ENCODE data around the gene RTBDN.

RTBDN gene

GRCh38 chr19:12792051-12792852 is 42.1 kb downstream of the RTBDN start:
- peak; percentile 44 for DNase-seq (ENCODE audit: low spot score)

GRCh38 chr19:12791345-12792050 is 42.9 kb downstream of the RTBDN start, which contains the start of gene JUNB:
JUNB (plus strand) TSS chr19:12791486; CDS start chr19:12791772, 286 bp downstream.
- peak; percentile 96 for DNase-seq (ENCODE audit: low spot score)

DNA sequence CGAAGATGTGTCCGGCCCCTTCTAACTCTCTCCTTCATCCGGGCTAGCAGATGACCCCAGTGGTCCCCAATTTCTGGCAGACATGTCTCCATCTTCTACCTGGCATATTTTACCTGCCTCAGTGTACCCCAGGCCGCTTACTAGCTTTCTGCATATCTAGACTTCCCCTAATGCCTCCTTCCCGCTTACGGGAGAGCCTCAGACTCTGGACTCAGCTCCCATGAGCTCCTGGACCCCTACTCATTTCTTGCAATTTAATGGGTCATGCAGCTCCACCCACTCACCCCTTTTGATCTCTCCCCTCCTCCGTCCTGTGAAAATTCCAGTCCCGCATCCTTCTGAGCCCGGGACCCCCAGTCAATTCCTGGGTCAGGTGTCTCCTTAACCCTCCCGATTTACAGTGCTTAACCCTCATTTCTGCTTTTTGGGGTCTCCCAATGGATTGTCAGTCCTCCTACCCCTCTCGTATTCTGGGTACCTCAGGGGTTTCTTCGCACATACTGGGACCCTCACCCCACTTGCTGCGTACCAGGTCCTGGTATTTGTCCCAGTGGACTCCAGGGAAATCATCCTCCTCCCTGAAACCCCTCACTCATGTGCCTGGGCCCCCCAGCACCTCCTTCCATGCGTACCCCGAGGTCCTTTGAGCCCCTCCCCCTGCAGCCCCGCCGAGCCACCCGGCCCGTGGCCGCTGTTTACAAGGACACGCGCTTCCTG is 43.6 kb downstream of the RTBDN start:
- no peak for DNase-seq (ENCODE audit: low spot score)

DNA sequence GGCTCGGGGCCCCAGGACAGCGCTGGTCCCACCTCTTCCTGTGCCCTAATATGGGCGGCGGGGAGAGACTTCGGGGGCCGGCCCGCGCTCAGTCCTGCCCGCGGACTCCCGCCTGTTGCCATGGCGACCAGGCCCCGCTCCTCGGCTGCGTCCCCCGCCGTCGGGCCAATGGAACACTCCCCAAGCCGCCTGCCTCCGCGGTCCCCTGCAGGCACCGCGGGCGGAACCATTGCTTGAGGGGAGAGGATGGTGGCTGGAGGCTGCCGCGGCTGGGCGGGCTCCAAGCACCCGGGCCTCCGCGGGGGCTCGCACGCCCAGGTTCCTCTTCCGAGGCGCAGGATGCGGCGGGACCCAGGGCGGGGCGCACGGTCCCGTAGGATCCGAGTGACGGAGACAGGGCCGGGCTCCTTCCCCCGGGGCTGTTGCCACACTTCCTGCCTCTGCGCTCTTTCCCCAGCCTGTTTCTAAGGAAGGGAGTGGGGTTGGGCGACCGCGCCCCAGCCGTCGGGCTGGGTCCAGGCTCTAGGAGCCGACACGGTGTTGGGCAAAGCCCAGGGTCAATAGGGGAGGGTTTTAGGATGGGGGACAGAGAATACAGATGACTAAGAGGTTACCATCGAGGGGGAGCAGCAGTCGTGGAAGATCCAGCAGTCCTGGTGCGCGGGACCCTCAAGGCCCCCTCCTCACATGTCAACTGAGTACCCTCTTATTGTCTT is 44.3 kb downstream of the RTBDN start:
- DNase-seq (ENCODE audit: low spot score) = peak; percentile 96

DNA sequence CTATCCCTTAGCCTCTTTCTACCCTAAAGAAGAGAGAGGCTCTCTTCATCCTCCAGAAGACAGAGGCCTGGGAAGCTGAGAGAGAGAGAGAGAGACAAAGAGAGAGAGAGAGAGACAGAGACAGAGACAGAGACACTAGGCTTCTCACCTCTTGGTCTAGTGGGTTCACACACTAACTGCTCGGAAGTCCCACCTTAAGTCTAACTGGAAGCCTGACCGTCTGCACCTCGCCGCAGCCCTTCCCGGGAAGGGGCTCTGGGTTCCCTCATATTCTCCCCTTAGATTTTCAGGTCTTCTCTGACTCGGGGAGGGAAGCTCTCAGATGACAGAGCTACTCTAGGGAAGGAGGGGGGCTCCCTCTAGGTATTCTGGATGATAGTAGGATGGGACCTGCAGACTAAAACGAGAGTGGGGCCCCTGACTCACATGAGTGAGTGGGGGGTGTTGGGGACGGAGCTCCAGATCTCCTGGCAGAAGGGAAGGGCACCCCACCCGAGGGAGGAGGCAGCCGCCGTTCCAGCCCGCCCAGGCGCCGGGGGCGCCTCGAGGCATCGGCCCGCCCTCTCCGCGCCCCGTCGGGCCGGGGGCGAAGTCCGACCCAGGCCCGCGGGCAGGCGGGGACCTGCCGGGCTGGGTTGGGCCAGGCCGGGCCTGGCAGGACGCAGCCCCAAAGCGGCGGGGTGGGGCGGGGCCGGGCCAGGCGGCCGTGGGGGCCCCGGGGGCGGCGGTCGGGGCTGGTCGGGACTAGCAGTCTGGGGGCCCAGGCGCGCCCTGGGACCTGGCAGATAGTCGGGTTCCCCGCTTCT is 45.1 kb downstream of the RTBDN start:
- no peak for DNase-seq (ENCODE audit: low spot score)

GRCh38 chr19:12788682-12789097 is 45.7 kb downstream of the RTBDN start:
- DNase-seq (ENCODE audit: low spot score) = peak; percentile 71

GRCh38 chr19:12788042-12788681 is 46.2 kb downstream of the RTBDN start:
- DNase-seq (ENCODE audit: low spot score) = no peak

DNA sequence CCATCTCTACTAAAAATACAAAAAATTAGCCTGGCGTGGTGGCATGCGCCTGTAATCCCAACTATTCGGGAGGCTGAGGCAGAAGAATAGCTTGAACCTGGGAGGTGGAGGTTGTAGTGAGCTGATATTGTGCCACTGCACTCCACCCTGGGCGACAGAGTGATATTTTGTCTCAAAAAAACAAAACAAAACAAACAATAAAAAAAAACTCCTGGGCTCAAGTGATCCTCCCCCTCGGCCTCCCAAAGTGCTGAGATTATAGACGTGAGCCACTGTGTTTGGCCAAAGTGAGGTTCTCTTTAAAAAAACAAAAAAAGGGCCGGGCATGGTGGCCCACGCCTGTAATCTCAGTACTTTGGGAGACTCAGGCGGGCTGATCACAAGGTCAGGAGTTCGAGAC is 46.9 kb downstream of the RTBDN start:
- no peak for DNase-seq (ENCODE audit: low spot score)

DNA sequence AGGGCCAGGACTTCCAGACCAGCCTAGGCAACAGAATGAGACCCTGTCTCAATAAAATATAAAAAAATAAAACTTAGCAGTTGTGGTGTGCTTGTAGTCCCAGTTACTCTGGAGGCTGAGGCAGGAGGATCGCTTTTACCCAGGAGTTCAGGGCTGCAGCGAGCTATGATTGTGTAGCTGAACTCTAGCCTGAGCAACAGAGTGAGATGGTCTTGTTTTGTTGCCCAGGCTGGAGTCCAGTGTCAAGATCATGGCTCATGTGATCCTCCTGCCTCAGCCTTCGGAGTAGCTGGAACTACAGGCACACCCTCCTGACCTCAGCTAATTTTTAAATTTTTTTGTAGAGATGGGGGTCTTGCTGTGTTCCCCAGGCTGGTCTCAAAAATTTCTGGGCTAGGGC is 47.4 kb downstream of the RTBDN start:
- no peak for DNase-seq (ENCODE audit: low spot score)

DNA sequence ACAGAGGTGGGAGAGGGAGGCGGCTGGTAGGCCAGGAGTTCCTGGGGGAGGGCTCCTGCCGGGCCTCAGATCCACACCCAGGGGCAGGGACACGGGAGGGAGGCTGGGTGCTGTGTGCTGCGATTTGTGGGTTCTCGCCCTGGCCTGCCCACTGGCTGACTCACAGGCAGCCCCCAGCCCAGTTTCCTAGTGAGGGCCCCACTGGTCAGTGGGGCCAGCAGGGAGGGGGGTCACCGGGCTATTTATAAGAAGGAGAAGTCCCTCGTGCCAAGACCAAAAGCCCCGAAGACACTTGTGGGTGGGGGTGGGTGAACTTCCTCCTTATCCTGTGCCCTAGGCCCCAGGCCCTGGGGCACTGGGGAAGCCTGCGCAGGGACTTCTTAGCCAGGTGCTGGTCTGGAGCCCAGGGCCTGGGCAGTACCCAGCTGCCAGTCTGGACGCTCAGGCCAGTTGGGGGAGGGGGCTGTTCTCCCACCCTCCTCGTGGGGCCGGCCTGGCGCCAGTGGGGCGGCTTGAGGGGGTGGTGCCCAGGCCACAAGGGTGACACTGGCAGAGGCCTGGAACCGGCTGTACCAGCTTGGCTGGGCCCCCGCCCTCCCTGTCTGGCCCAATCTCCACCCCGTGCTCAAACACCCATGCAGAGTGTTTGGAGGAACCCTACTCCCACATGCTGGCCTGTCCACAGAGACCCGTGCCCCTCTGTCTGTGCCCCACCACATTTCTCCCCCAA is 48.1 kb downstream of the RTBDN start:
- DNase-seq (ENCODE audit: low spot score) = no peak

DNA sequence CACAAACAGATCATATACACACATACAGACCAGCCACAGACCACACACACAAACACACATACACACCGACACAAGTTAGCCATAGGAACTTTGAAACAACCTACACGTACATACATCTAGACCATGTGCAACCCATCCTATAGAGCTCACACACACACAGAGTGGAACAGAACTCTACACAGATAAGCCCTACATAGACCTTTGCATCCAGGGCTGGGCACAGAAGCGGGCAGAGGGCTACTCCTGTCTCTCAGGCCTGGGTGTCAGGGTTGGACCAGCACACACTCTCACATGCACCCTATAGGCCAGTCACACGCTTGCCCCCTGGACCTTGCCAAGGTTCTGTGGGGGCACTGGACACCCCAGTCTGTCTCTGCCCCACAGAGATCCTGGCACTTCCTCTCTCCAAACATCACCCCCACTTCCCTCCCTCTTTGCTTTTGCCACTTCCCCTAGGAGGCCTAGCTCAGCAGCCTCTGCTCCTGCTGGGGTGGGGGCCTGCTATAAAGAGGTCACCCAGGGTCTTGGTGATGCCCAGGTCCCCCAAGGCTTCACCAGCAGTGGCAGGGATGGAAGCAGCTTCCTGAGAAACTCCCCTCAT is 48.8 kb downstream of the RTBDN start:
- DNase-seq (ENCODE audit: low spot score) = no peak

DNA sequence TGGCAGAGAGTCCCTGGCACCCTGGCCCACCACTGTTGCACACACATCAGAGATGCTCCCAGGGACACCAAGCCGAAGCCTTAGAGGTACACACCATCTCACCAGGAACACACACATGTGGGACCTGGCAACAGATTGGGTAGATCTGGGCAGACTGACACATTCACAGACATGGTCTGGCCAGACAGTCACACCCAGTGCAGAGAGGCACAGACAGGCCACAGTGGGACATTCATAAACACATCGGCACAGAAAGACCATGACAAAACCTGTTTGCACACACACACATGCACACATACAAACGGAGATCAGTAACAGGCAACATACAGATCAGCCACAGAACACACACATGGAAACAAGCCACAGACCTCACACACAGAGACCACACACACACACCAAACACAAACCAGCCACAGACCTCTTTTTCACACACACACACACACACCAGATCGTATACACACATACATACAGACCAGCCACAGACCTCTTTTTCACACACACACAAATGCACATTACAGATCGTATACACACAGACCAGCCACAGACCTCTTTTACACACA is 49.4 kb downstream of the RTBDN start:
- no peak for DNase-seq (ENCODE audit: low spot score)

GRCh38 chr19:12784394-12784870 is 49.9 kb downstream of the RTBDN start:
- no peak for DNase-seq (ENCODE audit: low spot score)

DNA sequence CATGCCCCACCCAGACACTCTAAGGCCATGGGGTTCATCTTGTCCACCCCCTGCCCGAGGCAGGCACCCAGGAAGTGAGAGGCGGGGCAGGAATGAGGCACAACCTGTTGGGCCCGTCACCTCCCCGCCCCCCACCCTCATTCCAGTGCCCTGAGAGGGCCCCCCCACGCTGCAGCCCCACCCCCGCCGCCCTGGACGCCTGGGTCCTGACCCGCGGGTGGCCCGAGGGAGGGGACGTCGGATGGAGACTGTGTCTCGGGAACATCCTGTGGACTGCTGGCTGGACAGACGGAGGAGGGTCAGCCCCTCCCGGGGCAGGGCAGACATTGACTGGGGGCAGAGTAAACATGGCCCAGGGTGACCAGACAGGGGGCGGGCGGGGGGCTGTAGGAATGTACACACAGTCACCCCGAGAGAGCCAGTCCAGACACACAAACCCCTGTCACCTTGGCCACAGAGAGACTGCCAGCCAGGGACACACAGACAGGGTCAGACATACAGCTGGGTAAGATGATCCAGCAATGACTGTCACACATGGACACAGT is 50.5 kb downstream of the RTBDN start:
- DNase-seq (ENCODE audit: low spot score) = no peak

- no peak for DNase-seq (ENCODE audit: low spot score)
Observed at GRCh38 chr19:12783291-12783848, 51.0 kb downstream of the RTBDN start.

DNA sequence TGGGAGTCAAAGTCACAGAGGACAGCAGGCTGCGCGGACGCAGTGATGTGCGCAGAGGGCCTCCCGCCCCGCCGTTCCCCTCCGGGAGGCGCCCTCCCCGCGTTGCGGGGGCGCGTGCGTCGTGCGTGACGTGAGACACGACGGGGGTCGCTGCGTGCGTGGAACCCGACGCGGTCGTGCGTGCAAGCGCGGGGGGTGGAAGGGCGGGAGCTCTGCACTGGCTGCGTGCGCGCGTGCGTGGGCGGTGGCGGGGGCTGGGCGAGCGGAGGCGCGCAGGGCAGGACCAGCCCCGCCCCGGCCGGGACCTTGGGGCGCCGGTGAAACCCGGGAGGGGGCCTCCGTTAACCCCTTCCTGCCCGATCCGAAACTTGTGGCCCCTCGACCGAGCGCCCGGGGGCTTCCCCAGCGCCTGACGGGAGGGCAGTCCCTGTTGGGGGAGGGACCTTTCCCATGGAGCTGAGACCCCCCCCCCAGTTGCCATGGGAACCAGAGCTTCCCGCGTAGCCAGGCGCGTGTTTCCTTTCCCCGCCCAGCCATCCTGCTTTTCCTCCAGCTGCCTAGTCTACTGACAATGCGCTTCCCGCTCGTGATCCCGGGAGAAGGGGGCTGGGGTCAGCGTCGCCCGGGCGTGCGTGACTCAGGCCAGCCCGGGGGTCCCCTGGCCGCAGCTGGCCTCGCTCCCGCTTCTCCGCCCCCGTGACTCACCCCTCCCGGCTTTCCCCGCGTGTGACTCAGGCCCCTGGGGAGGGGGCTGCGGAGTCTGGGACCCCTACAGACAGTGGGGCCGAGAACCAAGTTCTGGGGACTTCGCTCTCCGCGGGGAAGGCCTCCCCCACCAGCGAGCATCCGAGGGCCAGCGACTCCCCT is 51.7 kb downstream of the RTBDN start:
- DNase-seq (ENCODE audit: low spot score) = peak; percentile 89

- no peak for DNase-seq (ENCODE audit: low spot score)
Observed at GRCh38 chr19:12782174-12782423, 52.3 kb downstream of the RTBDN start.

Data from GM03348 (cell line).